NCI-H524 treated with DMSO at 0.1 percent for 48 hours (cell line): Measurements from ENCODE around the gene THPO.

Source experiments
- DNase-seq: peaks from one replicate; lab custom pipeline; 2025; lab: John Stamatoyannopoulos, UW

Gene THPO

DNA sequence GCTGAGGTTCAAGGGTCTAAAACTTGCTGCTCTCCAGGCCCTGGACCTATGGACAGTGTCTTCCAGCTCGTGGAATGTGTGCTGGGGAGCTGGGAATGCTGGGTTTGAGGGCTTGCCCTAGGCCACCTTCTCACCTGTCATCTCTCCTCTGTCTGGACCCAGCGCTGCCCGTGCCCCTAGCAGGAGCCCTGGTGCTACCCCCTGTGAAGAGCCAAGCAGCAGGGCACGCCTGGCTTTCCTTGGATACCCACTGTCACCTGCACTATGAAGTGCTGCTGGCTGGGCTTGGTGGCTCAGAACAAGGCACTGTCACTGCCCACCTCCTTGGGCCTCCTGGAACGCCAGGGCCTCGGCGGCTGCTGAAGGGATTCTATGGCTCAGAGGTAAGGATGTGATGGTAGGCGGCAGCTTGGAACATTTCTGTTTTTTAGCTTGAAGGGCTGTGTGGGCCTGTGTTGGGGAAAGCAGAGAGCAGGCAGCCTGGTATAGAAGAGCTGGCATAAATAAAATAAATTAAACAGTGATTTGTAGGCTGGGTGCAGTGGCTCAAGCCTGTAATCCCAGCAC is 6.9 kb upstream of the THPO start:
- DNase-seq, result no peak

DNA sequence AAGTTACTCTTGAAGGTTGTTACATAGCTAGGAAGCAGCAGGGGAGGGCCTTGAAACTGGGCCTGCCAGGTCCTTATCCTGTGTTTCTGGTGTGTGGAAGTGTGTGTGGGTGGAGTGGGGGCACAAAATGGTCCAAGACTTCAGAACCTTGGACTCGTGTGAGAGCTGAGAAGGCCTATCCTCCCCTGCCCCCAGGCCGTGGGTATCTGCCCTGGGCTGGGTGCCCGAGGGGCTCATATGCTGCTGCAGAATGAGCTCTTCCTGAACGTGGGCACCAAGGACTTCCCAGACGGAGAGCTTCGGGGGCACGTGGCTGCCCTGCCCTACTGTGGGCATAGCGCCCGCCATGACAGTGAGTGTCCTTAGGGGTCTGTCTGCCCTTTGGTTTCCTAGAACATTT is 6.3 kb upstream of the THPO start:
- no peak for DNase-seq

DNA sequence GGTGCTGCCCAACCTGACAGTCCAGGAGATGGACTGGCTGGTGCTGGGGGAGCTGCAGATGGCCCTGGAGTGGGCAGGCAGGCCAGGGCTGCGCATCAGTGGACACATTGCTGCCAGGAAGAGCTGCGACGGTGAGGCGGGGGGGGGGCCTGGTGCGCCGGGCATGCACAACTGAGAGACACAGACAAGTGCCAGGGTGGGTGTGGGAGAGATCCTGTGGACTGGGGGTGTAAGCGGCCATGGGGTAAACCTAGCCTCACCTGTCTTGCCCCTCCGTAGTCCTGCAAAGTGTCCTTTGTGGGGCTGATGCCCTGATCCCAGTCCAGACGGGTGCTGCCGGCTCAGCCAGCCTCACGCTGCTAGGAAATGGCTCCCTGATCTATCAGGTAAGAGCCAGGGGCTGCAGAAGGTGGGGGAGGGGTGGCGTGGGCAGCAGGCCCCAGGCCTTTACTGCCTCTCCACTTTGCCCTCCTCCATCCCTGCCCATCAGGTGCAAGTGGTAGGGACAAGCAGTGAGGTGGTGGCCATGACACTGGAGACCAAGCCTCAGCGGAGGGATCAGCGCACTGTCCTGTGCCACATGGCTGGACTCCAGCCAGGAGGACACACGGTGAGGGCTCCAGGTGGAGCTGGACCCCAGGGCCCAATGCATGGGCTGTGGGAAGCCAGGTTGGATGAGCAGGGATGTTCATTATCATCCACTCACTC is 5.2 kb upstream of the THPO start:
- no peak for DNase-seq

DNA sequence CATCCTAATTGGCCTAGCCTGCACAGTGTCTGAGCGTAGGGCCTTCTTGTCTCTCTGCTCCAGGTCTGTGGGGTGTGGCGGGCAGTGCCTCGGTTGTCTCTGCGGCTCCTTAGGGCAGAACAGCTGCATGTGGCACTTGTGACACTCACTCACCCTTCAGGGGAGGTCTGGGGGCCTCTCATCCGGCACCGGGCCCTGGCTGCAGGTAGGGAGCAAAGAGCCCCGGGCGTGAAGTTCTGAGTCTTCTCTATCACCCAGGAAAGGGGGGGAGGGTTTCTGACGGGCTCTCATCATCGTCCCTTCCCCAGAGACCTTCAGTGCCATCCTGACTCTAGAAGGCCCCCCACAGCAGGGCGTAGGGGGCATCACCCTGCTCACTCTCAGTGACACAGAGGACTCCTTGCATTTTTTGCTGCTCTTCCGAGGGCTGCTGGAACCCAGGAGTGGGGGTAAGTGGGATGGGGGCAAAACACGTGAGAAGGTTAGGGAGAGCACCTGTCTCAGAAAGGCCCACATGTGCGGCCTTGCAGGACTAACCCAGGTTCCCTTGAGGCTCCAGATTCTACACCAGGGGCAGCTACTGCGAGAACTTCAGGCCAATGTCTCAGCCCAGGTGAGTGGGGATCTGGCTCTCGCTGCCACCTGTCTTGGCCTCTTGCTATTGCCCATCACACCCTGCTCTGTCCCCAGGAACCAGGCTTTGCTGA is 4.5 kb upstream of the THPO start:
- DNase-seq, result no peak

DNA sequence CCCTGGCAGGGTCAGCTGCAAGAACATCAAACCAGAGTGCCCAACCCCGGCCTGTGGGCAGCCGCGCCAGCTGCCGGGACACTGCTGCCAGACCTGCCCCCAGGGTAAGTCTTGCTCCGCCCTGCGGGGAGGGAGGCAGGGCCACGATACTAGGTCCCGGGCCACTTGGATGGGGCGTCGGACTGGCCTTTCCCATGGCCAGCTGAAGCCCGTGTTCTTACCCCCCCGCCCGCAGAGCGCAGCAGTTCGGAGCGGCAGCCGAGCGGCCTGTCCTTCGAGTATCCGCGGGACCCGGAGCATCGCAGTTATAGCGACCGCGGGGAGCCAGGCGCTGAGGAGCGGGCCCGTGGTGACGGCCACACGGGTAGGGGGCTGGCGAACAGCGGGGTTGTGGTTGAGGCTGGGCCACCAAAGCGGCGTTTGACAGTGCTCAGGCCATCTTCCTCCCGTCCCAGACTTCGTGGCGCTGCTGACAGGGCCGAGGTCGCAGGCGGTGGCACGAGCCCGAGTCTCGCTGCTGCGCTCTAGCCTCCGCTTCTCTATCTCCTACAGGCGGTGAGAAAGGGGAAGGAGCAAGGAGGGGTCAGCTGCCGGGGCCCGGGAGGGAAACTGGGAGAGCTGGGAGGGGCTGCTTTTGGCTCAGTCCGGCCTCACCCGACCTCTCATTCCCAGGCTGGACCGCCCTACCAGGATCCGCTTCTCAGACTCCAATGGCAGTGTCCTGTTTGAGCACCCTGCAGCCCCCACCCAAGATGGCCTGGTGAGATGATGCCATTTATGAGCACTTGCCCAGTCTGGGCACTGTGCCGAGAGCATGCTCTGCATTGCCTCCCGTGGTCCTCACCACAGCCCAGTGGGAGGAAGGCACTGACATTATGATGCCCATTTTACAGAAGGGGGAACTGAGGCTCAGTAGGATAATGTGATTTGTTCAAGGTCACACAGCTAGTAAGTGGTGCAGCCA is 3.5 kb upstream of the THPO start:
- no peak for DNase-seq

DNA sequence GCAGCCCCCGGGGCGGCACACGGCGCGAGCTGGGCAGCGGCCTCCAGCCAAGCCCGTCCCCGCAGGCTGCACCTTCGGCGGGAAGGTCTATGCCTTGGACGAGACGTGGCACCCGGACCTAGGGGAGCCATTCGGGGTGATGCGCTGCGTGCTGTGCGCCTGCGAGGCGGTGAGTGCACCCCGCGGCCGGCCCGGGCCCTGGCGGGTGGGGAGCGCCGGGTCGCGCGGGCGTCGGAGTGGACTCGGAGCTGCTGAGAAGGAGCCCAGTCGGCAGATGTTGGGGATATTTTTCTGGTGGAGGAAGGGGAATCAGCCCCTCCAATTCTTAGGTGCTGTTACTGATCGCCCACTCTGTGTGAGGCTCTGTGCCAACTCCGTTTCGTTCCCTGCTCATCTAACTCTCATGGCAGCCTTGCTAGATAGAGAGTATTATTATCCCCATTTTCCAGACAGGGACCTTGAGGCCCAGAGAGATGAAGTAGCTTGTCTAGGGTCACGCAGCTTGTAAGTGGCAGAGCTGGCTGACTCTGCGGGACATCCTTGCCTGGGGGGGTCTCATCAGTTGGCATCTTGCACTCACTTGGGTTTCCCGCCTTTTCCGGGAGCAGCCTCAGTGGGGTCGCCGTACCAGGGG is 2.7 kb upstream of the THPO start:
- no peak for DNase-seq

DNA sequence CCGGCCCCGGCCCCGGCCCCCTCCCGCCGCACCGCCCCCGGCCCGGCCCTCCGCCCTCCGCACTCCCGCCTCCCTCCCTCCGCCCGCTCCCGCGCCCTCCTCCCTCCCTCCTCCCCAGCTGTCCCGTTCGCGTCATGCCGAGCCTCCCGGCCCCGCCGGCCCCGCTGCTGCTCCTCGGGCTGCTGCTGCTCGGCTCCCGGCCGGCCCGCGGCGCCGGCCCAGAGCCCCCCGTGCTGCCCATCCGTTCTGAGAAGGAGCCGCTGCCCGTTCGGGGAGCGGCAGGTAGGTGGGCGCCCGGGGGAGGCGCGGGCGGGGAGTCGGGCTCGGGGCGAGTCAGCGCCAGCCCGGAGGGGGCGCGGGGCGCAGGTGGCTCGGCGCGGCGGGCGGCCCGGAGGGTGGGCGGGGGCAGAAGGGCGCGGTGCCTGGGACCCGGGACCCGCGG is 2.2 kb upstream of the THPO start:
- no peak for DNase-seq

DNA sequence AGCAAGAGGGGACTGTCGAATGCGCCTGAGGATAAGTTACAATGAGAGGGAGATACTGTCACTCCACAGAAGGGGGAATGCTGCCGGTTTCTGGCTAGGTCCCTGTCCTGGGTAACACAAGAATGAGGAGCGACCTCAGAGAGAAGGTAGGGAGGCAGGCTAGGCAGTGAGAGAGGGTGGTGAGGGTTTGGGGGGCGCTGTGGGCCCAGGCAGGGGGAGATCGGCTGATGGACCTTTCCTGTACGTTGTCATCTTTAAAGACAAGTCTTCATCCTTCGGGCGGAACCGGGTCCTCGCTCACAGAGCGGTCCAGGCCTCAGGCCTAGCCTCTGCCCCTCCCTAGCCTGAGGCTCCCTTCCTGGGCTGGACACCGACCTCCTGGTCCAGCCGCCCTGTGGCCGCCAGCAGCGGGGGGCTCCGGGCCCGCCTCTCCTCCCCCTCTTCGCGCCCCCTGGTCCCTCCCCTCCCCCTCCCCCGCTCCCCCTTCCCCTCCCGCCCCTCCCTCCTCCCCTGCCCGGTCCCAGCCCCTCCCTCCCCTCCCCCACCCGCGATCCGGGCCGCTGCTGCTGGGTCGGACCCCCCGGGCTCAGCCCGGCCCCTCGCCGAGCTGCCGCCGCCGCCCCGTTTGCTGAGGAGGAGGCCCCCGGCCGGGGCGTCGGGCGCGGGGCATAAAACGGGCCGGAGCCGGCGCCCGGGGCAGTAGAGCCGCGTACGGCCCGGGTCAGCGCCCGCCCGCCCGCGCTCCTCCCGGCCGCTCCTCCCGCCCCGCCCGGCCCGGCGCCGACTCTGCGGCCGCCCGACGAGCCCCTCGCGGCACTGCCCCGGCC is 1.6 kb upstream of the THPO start, which contains the start of gene CHRD:
TSS of gene CHRD (plus strand) at position 697 of the 827 bp plus-strand sequence. CDS start 265 bp downstream, outside the sequence.
- DNase-seq, result no peak

DNA sequence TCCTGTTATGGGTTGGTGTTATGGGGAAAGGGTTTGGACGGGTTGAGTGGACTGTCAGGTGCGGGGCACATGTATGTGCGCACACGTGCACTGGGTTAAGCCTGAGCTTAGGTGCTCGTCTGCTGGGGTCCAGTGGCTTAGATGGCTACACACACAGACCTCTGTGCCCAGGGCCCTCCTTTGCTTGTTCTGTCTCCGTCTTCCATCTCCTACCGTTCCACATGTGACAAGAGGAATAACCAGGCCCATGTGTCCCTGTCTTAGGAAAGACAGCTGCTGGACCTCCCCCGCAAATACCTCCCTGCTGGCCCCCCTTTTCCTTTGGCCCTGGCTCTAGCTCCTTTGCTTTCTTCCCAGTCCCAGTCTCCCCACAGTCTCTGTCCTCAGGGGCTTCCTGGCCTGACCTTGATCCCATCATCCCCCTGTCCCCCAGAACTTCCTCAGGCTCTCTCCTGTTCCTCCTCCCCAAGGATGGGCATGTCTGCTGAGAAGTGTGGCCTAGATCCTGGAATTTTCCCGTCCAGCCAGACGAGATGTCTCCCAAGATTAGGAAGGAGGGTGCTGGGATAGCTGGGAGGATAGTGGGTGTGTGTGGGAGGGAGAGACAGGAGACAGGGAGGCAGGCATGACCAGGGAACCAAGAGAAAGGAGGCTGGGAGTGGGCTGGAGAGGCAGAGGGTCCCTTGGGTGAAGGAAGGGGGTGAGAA is 797 bp upstream of the THPO start:
- DNase-seq, result no peak

DNA sequence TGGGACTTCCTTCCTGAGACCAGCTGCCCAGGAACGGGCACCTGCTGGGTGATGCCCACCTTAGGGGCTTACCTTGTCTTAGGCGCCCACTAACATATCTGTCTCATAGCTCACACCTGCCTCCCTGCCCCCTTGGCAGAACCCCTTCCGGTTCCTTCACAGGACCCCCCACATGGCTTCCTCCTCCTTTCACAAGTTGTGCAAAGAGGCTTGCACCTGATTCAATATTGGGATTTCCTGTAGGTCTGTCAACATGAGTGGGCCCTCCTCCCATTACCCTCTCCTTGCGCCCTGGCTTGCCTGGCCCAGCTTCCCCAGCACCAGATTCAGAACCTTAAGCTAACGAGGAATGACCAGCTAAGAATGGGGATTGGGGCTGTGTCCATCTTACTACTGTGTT is 633 bp downstream of the THPO start:
- DNase-seq, result no peak

DNA sequence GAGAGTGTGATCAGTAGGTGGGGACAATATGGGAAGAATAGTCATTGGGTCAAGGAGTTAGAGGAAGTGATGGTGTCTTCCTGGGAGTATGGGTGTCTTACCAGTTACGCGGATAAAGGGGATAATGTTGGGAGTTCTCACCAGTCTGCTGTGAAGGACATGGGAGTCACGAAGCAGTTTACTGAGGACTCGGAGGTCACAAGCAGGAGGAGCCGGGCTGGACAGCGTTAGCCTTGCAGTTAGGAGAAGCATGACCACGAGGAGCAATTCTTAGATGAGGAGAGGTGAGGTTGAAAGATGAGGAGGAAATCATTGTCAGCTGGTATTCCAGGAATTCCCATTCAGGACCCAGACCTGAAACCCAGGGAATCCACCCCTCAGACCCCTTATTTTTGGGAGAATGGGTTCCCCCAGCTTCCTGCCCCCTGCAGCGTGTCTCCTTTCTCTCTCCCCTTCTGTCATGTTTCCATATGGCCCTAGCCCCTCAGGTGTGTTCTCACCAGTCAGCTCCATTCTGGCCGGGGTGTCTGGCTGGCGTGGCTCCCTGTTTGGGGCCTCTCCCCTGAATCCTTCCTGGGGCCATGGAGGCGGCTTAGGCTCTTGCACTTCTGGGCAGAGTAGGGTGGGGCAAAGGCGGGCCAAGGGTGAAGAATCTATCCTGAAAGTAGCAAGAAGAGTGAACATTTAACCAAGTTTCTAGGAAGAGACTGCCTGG is 2.1 kb downstream of the THPO start:
- no peak for DNase-seq

DNA sequence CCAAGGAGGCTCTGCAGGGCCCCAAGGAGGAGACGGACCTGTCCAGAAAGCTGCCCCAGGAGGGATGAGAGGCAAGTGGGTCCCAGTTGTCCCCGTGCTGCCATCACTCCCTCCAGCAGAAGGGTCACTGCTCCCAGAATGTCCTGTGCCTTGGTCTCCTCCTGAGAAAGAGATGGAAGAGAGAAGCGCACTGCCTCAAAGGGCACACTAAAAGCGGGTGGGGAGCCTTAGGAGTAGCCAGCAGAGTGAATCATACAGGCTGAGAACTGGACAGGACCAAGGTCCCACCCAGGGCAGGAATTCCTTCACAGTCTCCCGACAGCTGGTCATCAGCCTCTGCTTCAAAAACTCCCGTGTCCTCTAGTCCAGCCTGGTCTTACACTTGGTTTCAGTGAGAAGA is 4.6 kb downstream of the THPO start:
- no peak for DNase-seq

DNA sequence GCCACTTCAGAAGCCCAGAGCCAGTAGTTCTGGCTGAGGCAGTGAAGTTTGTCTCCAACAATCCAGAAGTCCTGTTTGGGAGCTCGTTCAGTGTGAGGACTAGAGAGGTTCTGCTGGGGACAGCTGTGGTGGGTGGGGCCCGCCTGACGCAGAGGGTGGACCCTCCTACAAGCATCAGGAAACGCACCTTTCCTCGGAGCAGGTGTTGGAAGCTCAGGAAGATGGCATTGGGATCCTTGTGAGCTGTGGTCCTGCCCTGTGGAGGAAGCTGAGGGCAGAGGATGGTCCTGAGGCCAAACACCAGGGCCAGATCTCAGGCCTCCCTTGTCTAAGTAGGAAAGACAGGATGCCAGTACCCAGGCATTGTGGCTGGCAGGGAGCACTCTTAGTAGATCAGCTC is 5.1 kb downstream of the THPO start:
- DNase-seq, result no peak

DNA sequence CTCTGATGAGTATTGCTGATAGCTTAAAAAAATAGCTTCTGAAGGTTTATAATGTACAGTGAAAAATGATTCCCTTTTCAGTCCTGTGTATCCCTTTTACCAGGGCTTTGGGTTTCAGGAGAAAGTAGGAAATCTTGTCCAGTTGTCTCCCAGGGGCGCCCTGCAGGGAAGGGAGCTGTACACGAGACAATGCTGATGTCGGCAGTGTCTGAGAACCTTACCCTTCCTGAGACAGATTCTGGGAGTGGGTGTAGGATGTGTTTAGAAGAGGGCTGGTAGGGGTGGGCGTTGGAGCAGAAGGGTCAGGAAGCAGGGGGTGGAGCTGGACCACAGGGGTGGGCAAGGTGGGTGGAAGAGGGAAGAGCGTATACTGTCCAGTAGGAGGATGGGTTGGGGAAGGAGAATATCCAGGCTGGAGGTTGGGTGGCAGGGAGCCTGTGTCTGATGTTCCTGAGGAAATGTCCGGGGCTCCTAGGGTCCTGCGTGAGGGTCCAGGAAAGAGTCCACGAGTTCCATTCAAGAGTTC is 5.6 kb downstream of the THPO start:
- DNase-seq, result no peak

DNA sequence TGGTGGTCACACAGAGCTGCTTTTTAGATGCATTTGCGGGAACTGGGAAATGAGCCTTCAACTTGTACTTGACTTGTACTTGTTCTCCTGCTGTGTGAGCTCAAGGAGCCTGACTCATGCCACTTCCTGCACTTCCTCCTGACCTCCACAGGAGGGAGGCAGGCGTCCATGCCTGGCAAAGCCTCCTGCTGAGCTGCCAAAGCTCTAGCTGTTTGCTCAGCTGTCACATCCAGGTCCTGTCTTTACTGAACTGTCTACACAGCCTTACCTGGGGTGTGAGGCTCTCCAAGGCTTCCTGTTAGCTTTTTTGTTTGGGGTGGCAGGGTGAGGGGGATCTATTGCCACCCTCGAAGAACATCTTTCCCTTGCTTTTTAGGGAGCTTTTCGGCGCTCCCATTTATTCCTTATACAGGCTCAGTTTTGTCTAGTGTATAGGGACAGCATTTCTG is 6.4 kb downstream of the THPO start:
- peak; percentile 41 for DNase-seq

DNA sequence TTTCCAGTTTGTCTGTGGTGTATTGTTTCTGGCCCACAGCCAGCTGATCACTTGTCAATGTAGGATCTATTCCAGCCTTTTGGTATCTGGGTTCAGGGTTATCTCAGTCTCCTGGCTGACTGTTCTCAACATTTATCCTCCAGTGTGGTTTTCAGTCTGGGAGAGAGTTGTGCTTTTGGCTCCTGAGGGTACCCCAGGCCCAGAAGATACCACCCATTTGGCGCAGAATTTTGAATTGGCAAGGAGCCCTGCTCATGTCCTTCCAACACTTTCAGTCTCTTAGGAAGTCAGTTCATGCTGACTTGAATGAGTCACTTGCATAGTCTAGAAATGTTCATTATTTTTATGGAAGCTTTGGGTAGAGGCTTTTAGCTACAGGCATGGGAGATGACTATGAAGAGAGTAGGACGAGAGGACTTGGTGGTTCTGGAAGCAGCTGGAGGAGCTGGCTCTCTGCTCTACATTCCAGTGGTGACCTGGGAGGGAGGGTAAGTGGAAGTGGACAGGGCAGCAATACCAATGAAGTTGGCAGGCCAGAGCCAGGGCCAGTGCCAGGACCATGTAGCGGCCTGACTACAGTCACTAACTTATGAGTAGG is 9.3 kb downstream of the THPO start:
- DNase-seq, result no peak

DNA sequence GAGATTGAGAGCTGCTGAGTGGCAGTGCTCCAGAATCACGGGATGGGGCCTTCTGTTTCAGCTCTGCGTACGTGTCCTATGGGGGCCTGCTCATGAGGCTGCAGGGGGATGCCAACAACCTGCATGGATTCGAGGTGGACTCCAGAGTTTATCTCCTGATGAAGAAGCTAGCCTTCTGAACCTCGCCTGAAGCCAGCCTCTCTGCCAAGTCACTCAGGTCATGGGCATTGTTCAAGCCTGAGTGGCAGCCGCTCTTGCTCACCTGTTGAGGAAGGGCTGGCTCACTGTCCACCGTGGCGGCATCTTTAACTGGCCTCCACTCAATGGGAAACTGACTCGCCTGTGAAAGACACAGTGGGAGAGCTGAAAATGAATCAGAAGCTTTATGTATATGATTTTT is 9.9 kb downstream of the THPO start:
- no peak for DNase-seq

DNA sequence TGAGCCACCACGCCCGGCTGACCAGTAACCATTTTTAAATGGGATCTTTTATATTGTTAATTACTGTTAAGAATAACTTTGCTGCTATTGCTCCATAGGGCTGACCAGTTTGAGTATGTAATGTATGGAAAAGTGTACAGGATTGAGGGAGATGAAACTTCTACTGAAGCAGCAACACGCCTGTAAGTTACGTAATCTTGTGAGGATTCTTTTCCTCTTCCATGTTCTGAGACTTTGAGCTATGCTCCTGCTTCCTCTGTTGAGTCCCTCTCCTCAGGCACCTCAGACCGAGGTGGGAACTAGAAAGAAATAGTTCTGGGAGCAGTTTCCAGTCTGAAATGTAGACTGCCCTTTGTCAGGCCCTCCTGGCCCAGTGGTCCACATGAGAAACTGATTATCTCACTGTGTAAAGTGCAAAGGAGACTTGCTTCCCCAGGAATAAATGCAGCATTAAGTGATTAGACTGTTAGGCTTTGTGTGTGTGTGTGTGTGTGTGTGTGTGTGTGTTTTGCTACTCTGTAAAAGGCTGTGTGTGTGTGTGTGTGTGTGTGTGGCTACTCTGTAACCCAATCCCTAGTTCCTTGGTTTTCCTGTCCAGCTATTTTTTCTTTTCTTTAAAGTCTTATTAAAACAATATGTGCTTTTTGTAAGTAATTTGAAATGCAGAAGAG is 11.3 kb downstream of the THPO start:
- DNase-seq, result no peak
